Measurements from ENCODE around the gene EXOSC2. TPM values are rescaled to one million over a fixed set of nuclear protein-coding genes. Genes with fewer than 3 reads are reported as not detected.

The EXOSC2 gene
- polyA plus RNA-seq, 4 donors: 39.1 to 54.4 (median 43.5) TPM

- DNase-seq (ENCODE audit: low read depth in 4 of 4, low spot score in 2 of 4): no peak
These were observed 37.8 kb downstream of the EXOSC2 start for GRCh38 chr9:130731355-130731754.

- no peak for DNase-seq (ENCODE audit: low read depth in 4 of 4, low spot score in 2 of 4)
These were observed 38.6 kb downstream of the EXOSC2 start for GRCh38 chr9:130732136-130732535.

GRCh38 chr9:130732793-130733221, 39.2 kb downstream of the EXOSC2 start:
- DNase-seq (ENCODE audit: low read depth in 4 of 4, low spot score in 2 of 4): no peak

GRCh38 chr9:130735566-130735965, 42.0 kb downstream of the EXOSC2 start:
- no peak for DNase-seq (ENCODE audit: low read depth in 4 of 4, low spot score in 2 of 4)

GRCh38 chr9:130736834-130737233, 43.3 kb downstream of the EXOSC2 start:
- no peak for DNase-seq (ENCODE audit: low read depth in 4 of 4, low spot score in 2 of 4)

GRCh38 chr9:130738281-130738680, 44.7 kb downstream of the EXOSC2 start:
- no peak for DNase-seq (ENCODE audit: low read depth in 4 of 4, low spot score in 2 of 4)

GRCh38 chr9:130739081-130739480, 45.5 kb downstream of the EXOSC2 start:
- DNase-seq (ENCODE audit: low read depth in 4 of 4, low spot score in 2 of 4): no peak

- DNase-seq (ENCODE audit: low read depth in 4 of 4, low spot score in 2 of 4): no peak
These were observed 46.8 kb downstream of the EXOSC2 start for GRCh38 chr9:130740218-130741023.

- DNase-seq (ENCODE audit: low read depth in 4 of 4, low spot score in 2 of 4): no peak
These were observed 47.4 kb downstream of the EXOSC2 start for GRCh38 chr9:130741024-130741305.

GRCh38 chr9:130741831-130742449, 48.4 kb downstream of the EXOSC2 start:
- DNase-seq (ENCODE audit: low read depth in 4 of 4, low spot score in 2 of 4): no peak

GRCh38 chr9:130743656-130744055, 50.1 kb downstream of the EXOSC2 start:
- DNase-seq (ENCODE audit: low read depth in 4 of 4, low spot score in 2 of 4): no peak

- DNase-seq (ENCODE audit: low read depth in 4 of 4, low spot score in 2 of 4): no peak
These were observed 51.7 kb downstream of the EXOSC2 start for GRCh38 chr9:130745210-130745800.

- DNase-seq (ENCODE audit: low read depth in 4 of 4, low spot score in 2 of 4): no peak
These were observed 52.2 kb downstream of the EXOSC2 start for GRCh38 chr9:130745829-130746228.

GRCh38 chr9:130746434-130747212, 53.0 kb downstream of the EXOSC2 start:
- no peak for DNase-seq (ENCODE audit: low read depth in 4 of 4, low spot score in 2 of 4)

GRCh38 chr9:130751631-130752355, 58.2 kb downstream of the EXOSC2 start:
- peak in 1 of 4 donors; percentile 40 for DNase-seq (ENCODE audit: low read depth in 4 of 4, low spot score in 2 of 4)

Other genes starting within 250 kb of the EXOSC2 start
- gene ASS1, start 248.8 kb upstream of the EXOSC2 start, polyA plus RNA-seq (ENCODE audit: insufficient read length in 4 of 4): 100 to 1,000 TPM; 285 to 349 (median 306) TPM
- 10 to 100 TPM; 74.1 to 87.3 (median 80.5) TPM for gene FUBP3, start 114.2 kb upstream of the EXOSC2 start, polyA plus RNA-seq (ENCODE audit: insufficient read length in 4 of 4)
- not detected for gene PRDM12, start 29.2 kb upstream of the EXOSC2 start, polyA plus RNA-seq (ENCODE audit: insufficient read length in 4 of 4)
- gene ABL1, start 141.5 kb downstream of the EXOSC2 start, polyA plus RNA-seq (ENCODE audit: insufficient read length in 4 of 4): 10 to 100 TPM; 71.1 to 89.4 (median 82.5) TPM
- under 1 TPM; 0.32 to 0.81 (median 0.49) TPM for gene QRFP, start 203.0 kb downstream of the EXOSC2 start, polyA plus RNA-seq (ENCODE audit: insufficient read length in 4 of 4)
- under 1 TPM; 0.29 to 0.54 (median 0.38) TPM for gene FIBCD1, start 245.5 kb downstream of the EXOSC2 start, polyA plus RNA-seq (ENCODE audit: insufficient read length in 4 of 4)

Data from left renal cortex interstitium (tissue), 4 donors.